Peyer's patch (tissue), 4 donors: ENCODE results near the gene TK2. TPM values are rescaled to one million over a fixed set of nuclear protein-coding genes. Genes with fewer than 3 reads are reported as not detected.
A peak's percentile ranks its signal among the peaks of the same experiment; 100 is the strongest.

ENCODE experiments used
- DNase-seq, 3 donors: peaks; one replicate each; pipeline ENCODE4 v3.0.0-alpha.2; 2017 to 2019
- H3K27ac ChIP-seq, 4 donors: fragments of 200-600 bp; sonication (generic); one replicate each; pipeline ENCODE4 v1.5.1; 2016 to 2019
- H3K27me3 ChIP-seq, 2 donors: fragments of 200-600 bp; sonication (generic); one replicate each; pipeline ENCODE4 v1.5.1; 2019
- H3K36me3 ChIP-seq, 3 donors: fragments of 200-600 bp; sonication (generic); one replicate each; pipeline ENCODE4 v1.5.1; 2016 to 2019
- H3K4me1 ChIP-seq, 4 donors: fragments of 200-600 bp; sonication (generic); one replicate each; pipeline ENCODE4 v1.5.1; 2016 to 2019
- H3K4me3 ChIP-seq, 4 donors: fragments of 200-600 bp; sonication (generic); 1 replicate in 3 of 4; 2 replicates in 1 of 4; pipeline ENCODE4 v1.5.1; 2016 to 2019; ENCODE audit warnings: mild to moderate bottlenecking in 1 of 4
- H3K9me3 ChIP-seq, 4 donors: fragments of 200-600 bp; sonication (generic); one replicate each; pipeline ENCODE4 v1.5.1; 2016 to 2019; ENCODE audit warnings: mild to moderate bottlenecking in 1 of 4
- CTCF ChIP-seq, 6 experiments: fragments of 450-650 bp in 4 of 6; fragments of 200-600 bp in 2 of 6; sonication (generic) in 1 of 6; IDR thresholded peaks; one replicate each; pipeline ENCODE4 v1.5.1; 2017 to 2019; ENCODE audit warnings: antibody characterized with exemption in 6 of 6, mild to moderate bottlenecking in 3 of 6, moderate library complexity in 1 of 6
- POLR2A ChIP-seq, 2 donors: fragments of 450-650 bp; IDR thresholded peaks; one replicate each; pipeline ENCODE4 v1.5.1; 2017; ENCODE audit warnings: antibody characterized with exemption in 2 of 2, mild to moderate bottlenecking in 2 of 2, moderate library complexity in 2 of 2
- total RNA-seq, 4 donors: library from RNA; depleted of rRNA; stranded (reverse); fragments of >200 nt; gene quantifications; one replicate each; pipeline ENCODE4 v1.1.0, GENCODE V29; 2016

TK2 gene
- total RNA-seq, 4 donors from 2014 or later = 22.8 to 33.1 (median 27.1) TPM

DNA sequence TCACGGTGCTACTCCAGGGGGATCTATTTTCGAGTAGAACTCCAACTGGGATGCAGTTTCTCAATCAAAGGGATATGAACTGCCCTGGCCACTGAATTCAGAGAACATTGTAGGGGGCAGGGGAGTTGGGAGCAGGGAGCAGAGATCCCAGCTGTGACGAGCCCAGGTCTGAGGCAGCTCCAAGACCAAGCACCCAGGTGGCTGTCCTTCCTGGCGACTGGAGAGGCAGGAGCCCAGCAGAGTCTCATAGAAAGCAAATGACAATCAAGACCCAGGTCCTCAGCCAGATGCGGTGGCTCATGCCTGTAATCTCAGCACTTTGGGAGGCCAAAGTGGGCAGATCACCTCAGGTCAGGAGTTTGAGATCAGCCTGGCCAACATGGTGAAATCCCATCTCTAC, 60.1 kb downstream of the TK2 start:
- peaks cover 0 to 5% (median 0%) of the 10 kb centered on the region in 4 donors for H3K4me1 ChIP-seq
- H3K27ac ChIP-seq = no peak overlapping the region
- no peak overlapping the region for H3K4me3 ChIP-seq
- peak; percentile 12 to 38 (median 34) for DNase-seq
- H3K36me3 ChIP-seq = no peaks in the 10 kb centered on the region
- TF ChIP-seq CTCF (IDR thresholded peaks at IDR 0.05) = no peak
- no peak for TF ChIP-seq POLR2A (IDR thresholded peaks at IDR 0.05)
- no peaks in the 10 kb centered on the region for H3K27me3 ChIP-seq
- H3K9me3 ChIP-seq = no peaks in the 10 kb centered on the region

DNA sequence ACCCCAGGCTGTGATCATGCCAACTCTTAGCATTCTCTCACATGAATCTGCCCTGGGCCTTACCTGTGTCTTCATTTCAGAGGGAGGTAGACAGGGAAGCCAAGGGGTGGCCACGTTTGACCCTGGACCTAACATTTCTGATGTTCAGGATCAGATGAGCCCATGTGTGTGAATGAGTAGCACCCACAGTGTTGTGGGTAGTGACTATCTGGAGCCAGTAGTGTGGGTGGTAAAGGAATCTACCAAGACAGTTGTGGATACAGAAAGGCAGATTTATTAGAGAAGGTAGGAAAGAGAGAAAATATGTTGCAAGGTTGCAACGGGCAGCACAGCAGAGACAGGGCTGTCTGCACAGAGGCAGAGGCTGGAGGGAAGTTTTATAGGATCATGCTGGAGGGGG, 60.5 kb downstream of the TK2 start:
- TF ChIP-seq CTCF (IDR thresholded peaks at IDR 0.05) = no peak
- no peak for TF ChIP-seq POLR2A (IDR thresholded peaks at IDR 0.05)
- H3K36me3 ChIP-seq = no peaks in the 10 kb centered on the region
- H3K27me3 ChIP-seq = no peaks in the 10 kb centered on the region
- H3K27ac ChIP-seq = no peak overlapping the region
- DNase-seq = peak; percentile 1 to 27 (median 7)
- no peaks in the 10 kb centered on the region for H3K9me3 ChIP-seq
- H3K4me1 ChIP-seq = peaks cover 0 to 5% (median 0%) of the 10 kb centered on the region in 4 donors
- no peak overlapping the region for H3K4me3 ChIP-seq

DNA sequence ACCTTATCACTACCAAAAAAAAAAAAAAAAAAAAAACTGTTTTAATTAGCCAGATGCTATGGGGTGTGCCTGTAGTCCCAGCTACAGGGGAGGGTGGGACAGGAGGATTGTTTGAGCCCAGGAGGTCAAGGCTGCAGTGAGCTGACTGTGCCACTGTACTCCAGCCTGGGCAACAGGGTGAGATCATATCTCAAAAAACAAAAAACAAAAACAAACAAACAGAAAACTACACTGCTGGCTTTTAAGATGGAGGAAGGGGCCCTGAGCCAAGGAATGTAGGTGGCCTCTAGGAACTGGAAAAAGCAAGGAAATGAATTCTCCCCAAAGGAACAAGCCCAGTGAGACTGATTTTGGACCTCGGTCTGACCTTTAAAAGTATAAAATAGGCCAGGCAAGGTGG, 61.4 kb downstream of the TK2 start:
- peak in 2 of 3 donors; percentile 3 to 6 for DNase-seq
- no peak for TF ChIP-seq CTCF (IDR thresholded peaks at IDR 0.05)
- no peak for TF ChIP-seq POLR2A (IDR thresholded peaks at IDR 0.05)

GRCh38 chr16:66487580-66488275, 62.2 kb downstream of the TK2 start:
- peaks cover 0 to 5% (median 0%) of the 10 kb centered on the region in 4 donors for H3K4me1 ChIP-seq
- no peak for TF ChIP-seq POLR2A (IDR thresholded peaks at IDR 0.05)
- no peak for TF ChIP-seq CTCF (IDR thresholded peaks at IDR 0.05)
- H3K27ac ChIP-seq = peak overlapping the region in 1 of 4 donors; percentile 26
- H3K27me3 ChIP-seq = no peaks in the 10 kb centered on the region
- no peak overlapping the region for H3K4me3 ChIP-seq
- peak; percentile 6 to 40 (median 16) for DNase-seq
- H3K36me3 ChIP-seq = no peaks in the 10 kb centered on the region
- H3K9me3 ChIP-seq = no peaks in the 10 kb centered on the region

More for the DNA sequence above, 61.4 kb downstream of the TK2 start:
- H3K4me1 ChIP-seq = peaks cover 0 to 5% (median 0%) of the 10 kb centered on the region in 4 donors
- no peaks in the 10 kb centered on the region for H3K36me3 ChIP-seq
- H3K9me3 ChIP-seq = no peaks in the 10 kb centered on the region
- H3K4me3 ChIP-seq = no peak overlapping the region
- H3K27me3 ChIP-seq = no peaks in the 10 kb centered on the region
- H3K27ac ChIP-seq = no peak overlapping the region

- no peaks in the 10 kb centered on the region for H3K27me3 ChIP-seq
- no peaks in the 10 kb centered on the region for H3K9me3 ChIP-seq
- H3K4me1 ChIP-seq = peaks cover 0 to 5% (median 0%) of the 10 kb centered on the region in 4 donors
- peak in 2 of 3 donors; percentile 12 to 44 for DNase-seq
- no peaks in the 10 kb centered on the region for H3K36me3 ChIP-seq
- peak overlapping the region in 1 of 4 donors; percentile 26 for H3K27ac ChIP-seq
- no peak overlapping the region for H3K4me3 ChIP-seq
- no peak for TF ChIP-seq CTCF (IDR thresholded peaks at IDR 0.05)
- TF ChIP-seq POLR2A (IDR thresholded peaks at IDR 0.05) = no peak
These were observed 62.9 kb downstream of the TK2 start for GRCh38 chr16:66486773-66487579.
